Measurements from ENCODE around the gene SIL1. TPM values are rescaled to one million over a fixed set of nuclear protein-coding genes. Genes with fewer than 3 reads are reported as not detected.
"Not testable (repeated sequence)": the region's sequence is repeated elsewhere in the genome, so short reads cannot be mapped to it uniquely, and the experiment has no call there.

SIL1 gene
- total and polyA plus RNA-seq, 2 of the 8 experiments (the other 6 are each of a cell fraction or from before 2014, with no cell fraction given), result 8.3 to 12.8 TPM

DNA sequence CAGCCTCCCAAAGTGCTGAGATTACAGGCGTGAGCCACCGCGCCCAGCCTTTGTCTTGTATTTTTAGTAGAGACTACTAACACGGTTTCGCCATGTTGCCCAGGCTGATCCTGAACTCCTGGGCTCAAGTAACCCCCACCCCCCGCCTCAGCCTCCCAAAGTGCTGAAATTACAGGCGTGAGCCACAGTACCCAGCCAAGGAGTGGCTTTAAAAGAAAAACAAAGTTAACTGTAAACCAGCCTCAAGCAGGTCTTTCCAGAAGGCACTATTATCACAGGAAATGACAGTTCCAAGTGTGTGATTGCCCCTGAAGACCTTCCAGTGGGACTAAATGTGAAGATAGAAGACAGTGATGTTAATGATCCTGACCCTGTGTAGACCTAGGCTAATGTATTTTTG, 31.1 kb downstream of the SIL1 start (continued):
- TF ChIP-seq TEAD4 (IDR thresholded peaks at IDR 0.05; ENCODE audit: low read depth, low read length) (no peak), SAP30 (IDR thresholded peaks at IDR 0.05; ENCODE audit: insufficient read depth, insufficient replicate concordance, low read length) (no peak), RXRA (IDR thresholded peaks at IDR 0.05; ENCODE audit: insufficient read depth, low read depth, low read length) (no peak), ASH2L (IDR thresholded peaks at IDR 0.05; ENCODE audit: low read length) (no peak)

DNA sequence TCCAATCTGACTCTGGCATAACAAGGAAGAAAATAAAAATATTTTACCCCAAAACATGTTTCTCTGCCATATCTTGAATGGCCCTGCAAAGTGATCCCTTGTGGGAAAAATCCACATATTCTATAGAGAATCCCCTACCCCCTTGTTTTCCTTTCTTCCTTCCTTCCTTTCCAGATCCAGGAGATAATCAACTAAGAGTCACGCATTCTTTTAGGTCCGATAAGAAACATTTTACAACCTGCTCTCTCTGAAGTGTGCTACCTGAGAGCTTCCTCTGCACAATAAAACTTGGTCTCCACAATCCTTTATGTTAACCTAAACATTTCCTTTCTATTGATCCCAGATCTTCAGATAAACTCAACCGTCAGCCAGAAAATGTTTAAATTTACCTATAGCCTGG, 33.3 kb downstream of the SIL1 start:
- H2AK5ac ChIP-seq (ENCODE audit: low read depth, low read length); H3K9ac ChIP-seq (replicated peaks in 1 of 4; ENCODE audit: extremely low read depth in 1 of 4, low read depth in 3 of 4, low read length in 3 of 4); H2AFZ ChIP-seq (ENCODE audit: low read length); POLR2A ChIA-PET (ENCODE audit: partially characterized antibody); H3K23me2 ChIP-seq (ENCODE audit: low read depth, low read length); H3K9me3 ChIP-seq (ENCODE audit: insufficient read depth in 2 of 2, low read depth in 1 of 2, low read length in 1 of 2); H3K4me3 ChIP-seq (ENCODE audit: extremely low read depth in 1 of 4, insufficient read depth in 2 of 4, low read depth in 3 of 4, low read length in 4 of 4); H2BK20ac ChIP-seq (ENCODE audit: low read length); H3K14ac ChIP-seq (ENCODE audit: insufficient read length); H3K27me3 ChIP-seq (replicated peaks in 1 of 4; ENCODE audit: control insufficient read depth in 3 of 4, extremely low read depth in 1 of 4, insufficient read depth in 3 of 4, low read length in 3 of 4); H2BK120ac ChIP-seq (replicated peaks; ENCODE audit: low read depth, low read length); H3K56ac ChIP-seq (replicated peaks; ENCODE audit: insufficient read length, low read depth, low read length); H2BK5ac ChIP-seq (ENCODE audit: low read depth, low read length); H3K27ac ChIP-seq (ENCODE audit: low read depth, low read length); H2BK12ac ChIP-seq (ENCODE audit: low read depth, low read length); H4K5ac ChIP-seq (ENCODE audit: insufficient read length, low read depth, low read length); H3K79me2 ChIP-seq (ENCODE audit: control insufficient read depth in 1 of 2, insufficient read depth in 2 of 2, low read length in 2 of 2); H3K4ac ChIP-seq (replicated peaks; ENCODE audit: insufficient read length, low read depth, low read length); FAIRE-seq; H3K79me1 ChIP-seq (ENCODE audit: low read depth, low read length); H3K18ac ChIP-seq (ENCODE audit: extremely low read depth, low read length); CTCF ChIA-PET (ENCODE audit: partially characterized antibody); H3K23ac ChIP-seq (ENCODE audit: insufficient read length); H3K4me2 ChIP-seq (ENCODE audit: insufficient read depth in 1 of 2, low read depth in 2 of 2, low read length in 2 of 2); H4K20me1 ChIP-seq (replicated peaks in 1 of 2; ENCODE audit: control insufficient read depth in 1 of 2, insufficient read depth in 2 of 2, low read length in 2 of 2); H4K91ac ChIP-seq (replicated peaks; ENCODE audit: insufficient read length, low read length); H2BK15ac ChIP-seq (ENCODE audit: low read length); H3K36me3 ChIP-seq (ENCODE audit: control insufficient read depth in 2 of 4, insufficient read depth in 4 of 4, low read length in 3 of 4); DNase-seq (ENCODE audit: low read depth in 1 of 2, low spot score in 2 of 2); H4K8ac ChIP-seq (ENCODE audit: extremely low read depth, insufficient read depth, low read length): not testable (repeated sequence)
- WGBS, 2 experiments (ENCODE audit: extremely low coverage in 1 of 2, insufficient coverage in 1 of 2, insufficient read length in 1 of 2, insufficient replicate concordance in 2 of 2, low coverage in 1 of 2, low lambda C conversion rate in 2 of 2, missing lambda C conversion rate in 1 of 2), result 92% methylated on average over 3 of the region's 3 CpGs; no CpG with 5 or more reads in 1 of the 2 experiments
- peaks cover 0 to 10% (median 4%) of the 10 kb centered on the region in 4 experiments; a peak in 3 of 7 replicates for H3K4me1 ChIP-seq (replicated peaks in 1 of 4; ENCODE audit: control insufficient read depth in 3 of 4, insufficient read depth in 4 of 4, low read length in 3 of 4)
